SW480 (cell line): ENCODE data around the gene FGFR3.

Experiments used
- DNase-seq: peaks from one replicate; pipeline ENCODE4 v3.0.0-alpha.2; 2016; ENCODE audit warnings: low spot score

Gene FGFR3

GRCh38 chr4:1756893-1757779 lies 36.0 kb upstream of the FGFR3 start:
- DNase-seq: no peak

- no peak for DNase-seq
Measured at GRCh38 chr4:1757836-1758235, 35.3 kb upstream of the FGFR3 start.

GRCh38 chr4:1758306-1759121 lies 34.6 kb upstream of the FGFR3 start:
- DNase-seq: no peak

- DNase-seq: no peak
Measured at GRCh38 chr4:1759170-1759817, 33.8 kb upstream of the FGFR3 start.

- DNase-seq: no peak
Measured at GRCh38 chr4:1759818-1760223, 33.3 kb upstream of the FGFR3 start.

GRCh38 chr4:1760521-1761071 lies 32.5 kb upstream of the FGFR3 start:
- DNase-seq: no peak

GRCh38 chr4:1761130-1761689 lies 31.9 kb upstream of the FGFR3 start:
- no peak for DNase-seq

- no peak for DNase-seq
Measured at GRCh38 chr4:1762264-1763010, 30.7 kb upstream of the FGFR3 start.

GRCh38 chr4:1763070-1763549 lies 30.0 kb upstream of the FGFR3 start:
- no peak for DNase-seq

GRCh38 chr4:1763550-1764080 lies 29.5 kb upstream of the FGFR3 start:
- DNase-seq: peak; percentile 62

- DNase-seq: no peak
Measured at GRCh38 chr4:1764670-1765069, 28.4 kb upstream of the FGFR3 start.

GRCh38 chr4:1765409-1766072 lies 27.6 kb upstream of the FGFR3 start:
- DNase-seq: peak; percentile 41

GRCh38 chr4:1766106-1767060 lies 26.7 kb upstream of the FGFR3 start:
- peak; percentile 58 for DNase-seq

- DNase-seq: no peak
Measured at GRCh38 chr4:1767061-1767769, 25.9 kb upstream of the FGFR3 start.

- peak; percentile 43 for DNase-seq
Measured at GRCh38 chr4:1767770-1768366, 25.2 kb upstream of the FGFR3 start.

- DNase-seq: no peak
Measured at GRCh38 chr4:1768367-1769034, 24.6 kb upstream of the FGFR3 start.

- DNase-seq: no peak
Measured at GRCh38 chr4:1769692-1770091, 23.4 kb upstream of the FGFR3 start.
